OCI-LY7 (cell line): ENCODE results near the gene WDR83. TPM values are rescaled to one million over a fixed set of nuclear protein-coding genes. Genes with fewer than 3 reads are reported as not detected.

Source experiments
- BruUV-seq: library from RNA; stranded (reverse); fragments of 400-500 nt; replicated peaks from 2 replicates; lab custom pipeline; 2021; lab: Mats Ljungman, UMichigan
- CTCF ChIA-PET: fragments of 300-600 bp; sonication (Branson Sonifier 250); formaldehyde crosslinking; loops from one replicate; lab custom pipeline; 2022; ENCODE audit warnings: antibody characterized with exemption; ENCODE audit not compliant: unreplicated experiment; lab: Charles Lee
- POLR2A ChIA-PET: fragments of 300-600 bp; sonication (Branson Sonifier 250); formaldehyde crosslinking; loops from one replicate; lab custom pipeline; 2022; ENCODE audit warnings: antibody characterized with exemption; lab: Charles Lee
- DNase-seq: peaks from one replicate; pipeline ENCODE4 v3.0.0-alpha.2; 2015; ENCODE audit warnings: low spot score
- H2AFZ ChIP-seq: fragments of 200-600 bp; sonication (generic), shearing (Covaris generic); 2 replicates; pipeline ENCODE4 v1.6.1; 2014; ENCODE audit warnings: mild to moderate bottlenecking, antibody characterized with exemption, low read length, moderate library complexity
- H3K27ac ChIP-seq: fragments of 200-600 bp; sonication (generic); 2 replicates; pipeline ENCODE4 v1.5.1; 2014; ENCODE audit warnings: mixed run types, low read depth, mild to moderate bottlenecking, moderate library complexity, low read length, inconsistent platforms; ENCODE audit not compliant: poor library complexity, severe bottlenecking
- H3K36me3 ChIP-seq: fragments of 200-600 bp; sonication (generic); 2 replicates; pipeline ENCODE4 v1.6.1; 2014; ENCODE audit warnings: mild to moderate bottlenecking, antibody characterized with exemption, low read length, moderate library complexity, mixed read lengths; ENCODE audit not compliant: insufficient read depth
- H3K4me1 ChIP-seq: fragments of 200-600 bp; sonication (generic); 2 replicates; pipeline ENCODE4 v1.5.1; 2014; ENCODE audit warnings: mild to moderate bottlenecking, low read length; ENCODE audit not compliant: insufficient read depth, poor library complexity, severe bottlenecking
- H3K4me2 ChIP-seq: fragments of 200-600 bp; sonication (generic); 2 replicates; pipeline ENCODE4 v1.6.1; 2014; ENCODE audit warnings: mild to moderate bottlenecking, low read length
- H3K4me3 ChIP-seq: fragments of 200-600 bp; sonication (generic); 2 replicates; pipeline ENCODE4 v1.5.1; 2014; ENCODE audit warnings: mild to moderate bottlenecking, low read depth, low read length; ENCODE audit not compliant: poor library complexity, severe bottlenecking
- H3K79me2 ChIP-seq: fragments of 200-600 bp; sonication (generic); 2 replicates; pipeline ENCODE4 v1.6.1; 2016; ENCODE audit warnings: low read depth, mild to moderate bottlenecking, low read length, moderate library complexity, mixed read lengths; ENCODE audit not compliant: insufficient read depth
- H3K9me2 ChIP-seq: fragments of 200-600 bp; sonication (generic); 2 replicates; pipeline ENCODE4 v1.6.1; 2016; ENCODE audit warnings: mild to moderate bottlenecking, low read length, mixed read lengths; ENCODE audit not compliant: insufficient read depth
- H3K9me3 ChIP-seq: fragments of 200-600 bp; sonication (generic); 2 replicates; pipeline ENCODE4 v1.6.1; 2014; ENCODE audit warnings: mild to moderate bottlenecking, mixed run types, low read length, mixed read lengths
- H4K20me1 ChIP-seq: fragments of 200-600 bp; sonication (generic); 2 replicates; pipeline ENCODE4 v1.6.1; 2014; ENCODE audit warnings: mild to moderate bottlenecking, antibody characterized with exemption, low read length, moderate library complexity, mixed read lengths; ENCODE audit not compliant: insufficient read depth
- EZH2phosphoT487 ChIP-seq: fragments of 200-600 bp; sonication (generic); IDR thresholded peaks from 2 replicates; pipeline ENCODE4 v1.6.1; 2018; ENCODE audit warnings: low read depth, borderline replicate concordance, mild to moderate bottlenecking, mixed run types, antibody characterized with exemption, low read length, moderate library complexity, mixed read lengths
- intact Hi-C: fragments of 100-400 bp; cut with micrococcal nuclease; formaldehyde crosslinking; loops from one replicate; pipeline ENCODE4 v1.10.0; 2022; ENCODE audit not compliant: unreplicated experiment
- total RNA-seq, 2 experiments: library from RNA; depleted of rRNA in 1 of 2; stranded (reverse); fragments of >200 nt in 1 of 2; shearing (Covaris generic) in 1 of 2; gene quantifications; 2 replicates each; pipeline ENCODE4 v1.2.3, GENCODE V29; 2014 to 2022
- TF ChIP-seq, protein P1 (sequence below): fragments of 200-600 bp; sonication (generic); conservative IDR thresholded peaks from 2 replicates; pipeline ENCODE4 v1.5.1; 2014; ENCODE audit warnings: mild to moderate bottlenecking, antibody characterized with exemption, low read length, moderate library complexity, mixed read lengths

The WDR83 gene
- total RNA-seq, 2 experiments from 2014 or later: 15.9 to 17.0 TPM

GRCh38 chr19:12628040-12629022 is 38.3 kb upstream of the WDR83 start:
- Histone ChIP-seq H3K4me1 (no peaks in the 10 kb centered on the region), H2AFZ (no peak overlapping the region), H3K9me2 (no peaks in the 10 kb centered on the region), H3K4me3 (no peak overlapping the region), H3K36me3 (peaks cover 52% of the 10 kb centered on the region), H3K9me3 (no peaks in the 10 kb centered on the region; the same call in 1 of the 2 replicates), H4K20me1 (no peaks in the 10 kb centered on the region), H3K79me2 (no peaks in the 10 kb centered on the region), H3K4me2 (no peak overlapping the region), H3K27ac (no peak overlapping the region)
- intact Hi-C loops: no loop called here
- no peak for DNase-seq
- ChIA-PET CTCF (no interaction called here), POLR2A (no interaction called here)
- TF ChIP-seq EZH2phosphoT487: no peak
- TF ChIP-seq, protein P1, sequence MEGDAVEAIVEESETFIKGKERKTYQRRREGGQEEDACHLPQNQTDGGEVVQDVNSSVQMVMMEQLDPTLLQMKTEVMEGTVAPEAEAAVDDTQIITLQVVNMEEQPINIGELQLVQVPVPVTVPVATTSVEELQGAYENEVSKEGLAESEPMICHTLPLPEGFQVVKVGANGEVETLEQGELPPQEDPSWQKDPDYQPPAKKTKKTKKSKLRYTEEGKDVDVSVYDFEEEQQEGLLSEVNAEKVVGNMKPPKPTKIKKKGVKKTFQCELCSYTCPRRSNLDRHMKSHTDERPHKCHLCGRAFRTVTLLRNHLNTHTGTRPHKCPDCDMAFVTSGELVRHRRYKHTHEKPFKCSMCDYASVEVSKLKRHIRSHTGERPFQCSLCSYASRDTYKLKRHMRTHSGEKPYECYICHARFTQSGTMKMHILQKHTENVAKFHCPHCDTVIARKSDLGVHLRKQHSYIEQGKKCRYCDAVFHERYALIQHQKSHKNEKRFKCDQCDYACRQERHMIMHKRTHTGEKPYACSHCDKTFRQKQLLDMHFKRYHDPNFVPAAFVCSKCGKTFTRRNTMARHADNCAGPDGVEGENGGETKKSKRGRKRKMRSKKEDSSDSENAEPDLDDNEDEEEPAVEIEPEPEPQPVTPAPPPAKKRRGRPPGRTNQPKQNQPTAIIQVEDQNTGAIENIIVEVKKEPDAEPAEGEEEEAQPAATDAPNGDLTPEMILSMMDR: no peak
- no TSS peak for BruUV-seq

GRCh38 chr19:12629215-12629614 is 37.4 kb upstream of the WDR83 start:
- no peaks in the 10 kb centered on the region; the same call in 1 of the 2 replicates for H4K20me1 ChIP-seq
- peaks cover 50% of the 10 kb centered on the region for H3K36me3 ChIP-seq
- H3K4me1 ChIP-seq: no peaks in the 10 kb centered on the region
- no peak overlapping the region for H2AFZ ChIP-seq
- H3K4me2 ChIP-seq: no peak overlapping the region
- POLR2A ChIA-PET: no interaction called here
- TSS peak; percentile 57 for BruUV-seq
- no peaks in the 10 kb centered on the region for H3K79me2 ChIP-seq
- no peaks in the 10 kb centered on the region; the same call in 1 of the 2 replicates for H3K9me3 ChIP-seq
- no peak for DNase-seq
- no peak overlapping the region for H3K27ac ChIP-seq
- no peak overlapping the region for H3K4me3 ChIP-seq
- CTCF ChIA-PET: no interaction called here
- intact Hi-C loops: no loop called here
- no peak for TF ChIP-seq EZH2phosphoT487
- TF ChIP-seq, protein P1: no peak
- no peaks in the 10 kb centered on the region for H3K9me2 ChIP-seq

DNA sequence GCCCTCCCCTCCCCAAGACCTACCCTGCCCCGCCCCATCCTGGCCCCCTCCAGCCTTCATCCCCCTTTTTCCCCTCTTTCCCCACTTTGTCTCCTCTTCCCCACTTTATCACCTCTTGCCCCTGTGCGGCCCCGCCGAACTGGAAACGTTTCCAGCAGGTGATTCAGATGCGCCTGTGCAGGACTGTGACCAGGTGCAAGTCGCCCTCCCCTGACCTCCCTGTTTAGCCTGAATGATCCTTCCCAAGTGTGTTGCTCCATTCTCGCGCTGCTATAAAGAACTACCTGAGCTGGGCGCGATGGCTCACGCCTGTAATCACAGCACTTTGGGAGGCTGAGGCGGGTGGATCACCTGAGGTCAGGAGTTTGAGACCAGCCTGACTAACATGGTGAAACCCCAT is 30.0 kb upstream of the WDR83 start:
- ChIA-PET POLR2A (no interaction called here), CTCF (no interaction called here)
- Histone ChIP-seq H3K4me1 (peaks cover 6% of the 10 kb centered on the region), H3K79me2 (no peaks in the 10 kb centered on the region), H2AFZ (no peak overlapping the region), H3K36me3 (no peaks in the 10 kb centered on the region), H3K9me2 (no peaks in the 10 kb centered on the region), H3K9me3 (no peaks in the 10 kb centered on the region), H3K4me2 (no peak overlapping the region), H3K4me3 (no peak overlapping the region), H4K20me1 (no peaks in the 10 kb centered on the region; the same call in 1 of the 2 replicates), H3K27ac (no peak overlapping the region)
- no TSS peak for BruUV-seq
- no peak for TF ChIP-seq EZH2phosphoT487
- TF ChIP-seq, protein P1: no peak
- intact Hi-C loops: no loop called here
- DNase-seq: no peak
